Mesenteric fat pad (tissue), 1 donor: ENCODE data around the gene GSTA1. TPM values are rescaled to one million over a fixed set of nuclear protein-coding genes. Genes with fewer than 3 reads are reported as not detected.
"Not testable (repeated sequence)": the region's sequence is repeated elsewhere in the genome, so short reads cannot be mapped to it uniquely, and the experiment has no call there.

Source experiments
- DNase-seq: peaks from one replicate; pipeline ENCODE4 v3.0.0-alpha.2; 2020; ENCODE audit warnings: low spot score
- total RNA-seq: library from RNA; stranded (reverse); fragmentation: NEBNext Ultra II Directional; extraction: Animal tissue kit (Norgen Biotek cat#: 25700); gene quantifications from one replicate; pipeline ENCODE4 v1.2.1, GENCODE V29; 2021
- donor health status: DM: yes; HTN: yes; CAD: no.

GSTA1 gene
- total RNA-seq, 1 donor from 2014 or later = 0.93 TPM

DNA sequence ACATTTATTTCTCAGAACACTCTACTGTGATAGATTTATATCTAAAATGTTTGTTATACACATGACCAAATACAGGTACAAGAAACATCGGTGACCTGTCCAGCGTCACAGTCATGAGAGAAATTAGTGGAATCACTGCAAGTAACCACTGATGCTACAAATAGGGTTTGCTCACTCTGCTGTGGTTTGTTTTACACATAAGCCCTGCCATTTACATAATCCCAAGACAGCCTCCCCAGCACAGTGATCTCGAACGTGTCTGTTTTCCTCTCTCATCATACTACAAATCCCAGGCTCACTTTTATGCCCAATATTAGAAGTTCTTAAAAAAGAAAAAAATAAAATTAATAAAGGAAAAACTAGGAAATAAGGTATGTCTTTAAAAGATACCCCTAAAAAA lies 6.2 kb upstream of the GSTA1 start:
- DNase-seq = not testable (repeated sequence)

DNA sequence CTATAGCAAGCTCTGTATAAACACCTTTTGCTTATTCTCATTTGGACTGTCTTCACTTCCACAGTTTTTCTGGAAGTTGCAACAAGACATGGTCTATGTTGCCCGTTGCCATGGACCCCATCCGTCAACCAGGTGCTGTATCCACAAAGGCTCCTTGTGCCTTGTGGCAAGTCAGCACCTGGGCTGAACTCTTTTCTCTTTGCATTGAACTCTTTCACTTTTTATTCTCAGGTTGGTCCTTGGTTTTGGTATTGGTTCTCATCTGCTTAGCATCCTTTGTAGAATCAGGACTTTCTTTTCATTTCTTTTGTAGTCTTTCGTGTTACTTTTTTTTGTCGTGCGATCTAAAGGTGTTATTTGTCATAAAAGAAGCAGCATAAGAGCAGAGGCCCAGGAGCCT lies 5.0 kb upstream of the GSTA1 start:
- no peak for DNase-seq

DNA sequence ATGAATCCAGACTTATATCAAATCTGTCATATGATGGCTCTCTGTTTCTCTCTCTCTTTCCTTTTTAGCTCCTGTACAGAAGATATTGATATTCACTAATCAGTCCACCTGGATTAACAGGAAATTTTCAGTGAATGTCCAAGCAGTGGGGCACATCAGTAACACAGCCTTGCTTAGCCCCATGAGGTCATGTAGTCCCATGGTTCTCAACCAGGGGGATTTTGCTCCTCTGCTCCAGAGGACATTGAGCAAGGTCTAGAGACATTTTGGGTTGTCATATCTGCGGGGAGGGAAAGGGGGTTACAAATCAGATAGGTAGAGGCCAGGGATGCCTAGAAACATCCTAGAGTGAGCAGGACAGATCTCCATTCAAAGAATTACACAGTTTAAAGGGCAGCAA lies 810 bp downstream of the GSTA1 start:
- DNase-seq = no peak

DNA sequence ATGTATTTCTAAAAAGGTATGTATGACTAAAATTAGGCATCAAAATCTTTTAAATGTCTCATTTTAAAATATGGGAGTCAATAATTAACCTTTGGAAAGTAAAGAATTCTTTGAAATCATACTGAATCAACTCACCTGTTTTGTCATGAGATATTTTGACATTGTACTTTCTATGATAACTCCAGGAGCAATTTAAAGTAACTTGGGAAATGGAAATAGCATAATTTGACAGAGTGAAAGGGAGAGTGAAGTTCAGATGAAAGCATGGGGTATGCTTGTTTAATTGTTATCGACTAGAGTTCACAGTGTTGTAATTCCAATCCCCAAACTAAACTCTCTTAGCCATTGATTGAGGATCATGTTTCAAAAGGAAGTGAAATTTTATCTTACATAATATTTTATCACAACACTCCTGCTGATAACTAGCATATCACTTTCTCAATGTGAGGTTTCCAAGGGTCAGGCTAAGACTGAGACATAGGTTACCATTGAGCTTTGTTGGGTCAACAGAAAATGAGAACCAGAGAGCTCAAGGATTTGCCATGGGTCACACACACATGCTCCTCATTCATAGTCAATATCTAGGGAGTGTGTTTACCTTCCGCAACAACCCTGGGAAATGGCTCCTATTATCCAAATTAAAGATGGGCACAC lies 2.3 kb downstream of the GSTA1 start:
- DNase-seq = no peak

DNA sequence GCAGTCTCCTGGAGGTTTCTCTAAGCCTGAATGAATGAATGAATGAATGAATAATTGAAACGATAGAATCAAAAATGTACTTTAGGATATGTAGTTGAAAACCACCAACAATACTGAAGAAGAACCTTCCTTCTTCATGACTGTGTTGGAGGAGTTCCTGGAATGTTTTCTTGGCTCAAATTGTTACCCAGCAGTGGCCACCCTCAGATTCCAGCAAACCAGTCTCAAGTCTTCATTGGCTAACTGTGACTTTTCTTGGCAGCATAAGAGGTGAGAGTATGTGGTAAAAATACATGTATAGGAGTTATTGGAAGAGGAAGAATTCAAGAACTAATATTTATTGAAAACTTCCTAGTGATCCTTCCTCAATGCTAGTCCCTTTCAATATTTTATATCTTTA lies 4.3 kb downstream of the GSTA1 start:
- DNase-seq = not testable (repeated sequence)

DNA sequence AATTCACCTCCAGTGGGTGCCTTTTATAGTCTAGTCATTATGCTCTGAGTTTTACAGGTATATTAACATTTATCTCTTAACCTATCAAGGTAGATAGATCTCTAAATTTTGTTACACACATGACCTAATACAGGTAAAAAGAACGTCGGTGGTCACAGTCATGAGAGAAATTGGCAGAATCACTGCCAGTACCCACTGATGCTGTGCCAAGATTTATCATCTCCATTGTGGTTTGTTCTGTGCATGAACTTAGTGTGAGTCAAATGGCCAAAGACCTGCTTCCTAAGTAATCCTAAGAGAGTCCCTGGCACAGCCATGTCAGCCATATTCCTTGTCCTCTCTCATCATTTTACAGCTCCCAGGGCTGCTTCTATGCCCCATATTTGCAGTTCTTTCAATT lies 9.2 kb downstream of the GSTA1 start:
- DNase-seq = not testable (repeated sequence)

DNA sequence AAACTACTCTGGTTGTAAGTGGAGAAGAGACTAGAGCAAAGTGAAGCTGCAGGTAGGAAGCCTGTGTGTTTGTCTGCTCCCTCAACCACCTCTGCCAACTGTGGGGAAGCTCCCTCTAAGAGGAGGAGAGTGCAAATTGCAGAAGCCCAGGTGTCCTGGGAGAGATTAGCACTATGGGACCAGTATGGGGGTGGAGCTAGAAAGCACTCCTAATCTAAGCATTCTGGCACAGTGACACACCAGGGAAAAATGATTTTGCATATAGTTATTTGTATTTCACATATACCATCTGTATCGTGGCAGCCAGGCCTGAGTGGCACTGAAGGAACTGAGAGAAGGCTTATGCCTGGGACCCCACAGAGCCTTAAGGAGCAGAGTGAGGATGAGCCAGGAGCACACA lies 12.8 kb downstream of the GSTA1 start:
- DNase-seq = no peak

DNA sequence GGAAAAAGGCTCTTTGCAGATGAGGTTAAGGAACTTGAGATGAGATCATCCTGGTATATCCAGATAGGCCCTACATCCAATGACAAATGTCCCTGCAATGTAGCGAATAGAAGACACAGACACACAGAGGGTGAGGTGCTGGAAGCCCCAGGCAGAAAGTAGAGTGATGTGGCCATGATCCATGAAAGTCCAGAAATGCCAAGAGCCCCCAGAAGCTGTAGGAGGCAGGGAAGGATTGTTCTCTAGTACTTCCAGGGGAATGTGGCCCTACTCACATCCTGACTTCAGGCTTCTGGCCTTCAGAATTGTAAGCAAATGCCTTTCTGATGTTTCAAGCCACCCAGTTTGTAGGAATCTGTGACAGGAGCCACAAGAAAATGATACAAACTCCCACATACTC lies 14.0 kb downstream of the GSTA1 start:
- not testable (repeated sequence) for DNase-seq

DNA sequence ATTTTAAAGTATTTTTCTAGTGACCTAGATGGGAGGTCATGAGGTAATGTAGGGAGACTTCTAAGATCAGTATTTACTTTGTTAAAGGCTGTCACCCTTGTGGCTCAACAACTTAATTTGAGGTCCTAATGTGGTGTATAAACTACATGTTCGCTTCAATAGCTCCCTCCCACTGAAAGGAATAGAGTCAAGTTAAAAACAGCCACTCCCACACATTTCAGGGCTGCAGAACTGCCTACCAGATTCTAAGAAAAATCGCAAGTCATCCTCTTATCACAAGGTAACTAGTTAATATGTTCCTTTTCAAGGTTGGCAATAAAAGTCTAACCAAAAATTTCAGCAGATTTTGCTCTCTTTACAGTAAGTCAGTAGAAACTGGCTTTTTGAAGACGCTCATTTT lies 15.1 kb downstream of the GSTA1 start:
- no peak for DNase-seq

DNA sequence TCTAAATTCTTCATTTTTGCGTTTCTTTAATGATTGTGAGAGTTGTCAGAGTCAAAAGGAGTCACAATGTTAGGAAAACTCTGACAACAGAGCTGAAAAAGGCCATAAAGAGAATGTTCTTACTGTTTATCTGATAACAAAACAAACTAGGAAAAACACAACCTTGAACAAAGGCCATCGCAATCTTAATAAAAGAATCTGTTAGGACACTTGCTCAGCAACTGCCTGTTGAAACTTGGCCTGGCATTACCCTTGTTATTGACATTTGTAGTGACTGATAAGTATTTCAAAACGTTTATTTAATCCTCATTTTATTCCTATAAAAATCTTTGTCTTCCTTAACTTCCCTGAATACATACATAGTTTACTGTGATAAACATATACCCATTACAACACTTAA lies 15.7 kb downstream of the GSTA1 start:
- DNase-seq = no peak

DNA sequence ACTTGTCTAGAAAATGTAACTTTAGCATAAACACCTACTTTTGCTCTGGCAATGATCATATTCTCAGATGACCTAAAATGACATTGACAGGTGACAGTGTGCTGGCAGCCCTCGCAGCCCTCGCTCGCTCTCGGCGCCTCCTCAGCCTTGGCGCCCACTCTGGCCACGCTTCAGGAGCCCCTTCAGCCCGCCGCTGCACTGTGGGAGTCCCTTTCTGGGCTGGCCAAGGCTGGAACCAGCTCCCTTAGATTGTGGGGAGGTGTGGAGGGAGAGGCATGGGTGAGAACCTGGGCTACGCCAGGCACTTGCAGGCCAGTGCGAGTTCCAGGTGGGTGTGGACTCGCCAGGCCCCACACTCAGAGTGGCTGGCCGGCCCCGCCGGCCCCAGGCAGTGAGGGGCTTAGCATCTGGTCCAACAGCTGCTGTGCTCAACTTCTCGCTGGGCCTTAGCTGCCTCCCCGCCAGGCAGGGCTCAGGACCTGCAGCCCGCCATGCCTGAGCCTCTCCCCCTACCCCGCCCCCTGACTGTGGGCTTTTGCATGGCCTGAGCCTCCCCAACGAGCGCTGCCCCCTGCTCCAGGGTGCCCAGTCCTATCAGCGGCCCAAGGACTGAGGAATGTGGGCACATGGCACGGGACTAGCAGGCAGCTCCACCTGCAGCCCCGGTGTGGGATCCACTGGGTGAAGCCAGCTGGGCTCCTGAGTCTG lies 17.2 kb downstream of the GSTA1 start:
- no peak for DNase-seq

DNA sequence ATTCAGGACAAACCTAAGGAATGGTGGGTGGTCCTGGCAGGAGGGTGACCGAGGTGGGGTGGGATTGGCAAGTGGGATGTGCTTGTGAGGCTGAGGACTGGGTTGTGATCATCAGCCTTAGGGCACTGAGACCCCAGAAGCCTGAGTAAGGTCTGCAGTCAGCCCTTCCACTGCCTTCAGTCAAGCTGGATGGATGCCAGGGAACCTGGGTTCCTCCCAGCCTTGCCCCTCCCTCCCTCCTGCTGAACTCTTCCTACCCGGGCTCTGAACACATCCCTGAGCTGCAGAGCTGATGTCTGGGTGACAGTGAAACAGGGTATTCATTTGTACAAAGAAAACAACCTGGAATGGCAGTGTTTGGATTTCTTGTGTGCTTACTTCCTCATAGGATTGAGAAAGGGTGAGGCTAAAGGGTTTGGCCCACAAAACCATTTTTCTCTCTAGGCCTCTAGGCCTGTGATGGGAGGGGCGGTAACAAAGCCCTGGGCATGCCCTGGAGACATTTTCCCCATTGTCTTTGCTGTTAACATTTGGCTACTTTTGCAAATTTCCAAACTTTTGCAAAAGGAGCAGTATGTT lies 20.8 kb downstream of the GSTA1 start:
- DNase-seq = not testable (repeated sequence)

DNA sequence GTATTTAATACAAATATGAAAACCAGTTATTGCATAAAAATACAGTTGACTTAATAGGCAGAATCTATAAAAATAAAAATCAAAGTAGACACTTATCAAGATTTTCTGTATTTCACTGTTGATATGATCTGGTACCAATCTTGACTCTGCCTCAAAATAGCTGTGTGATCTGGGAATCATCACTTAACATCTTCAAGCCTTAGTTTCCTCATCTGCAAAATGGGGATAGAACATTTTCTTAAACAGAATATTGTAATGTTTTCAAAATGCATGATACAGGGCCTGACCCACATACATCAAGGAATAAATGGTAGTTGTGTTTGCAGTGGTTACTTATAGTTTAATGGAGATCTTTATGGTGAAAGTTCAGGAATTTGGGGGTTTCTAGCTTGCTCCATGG lies 21.4 kb downstream of the GSTA1 start:
- DNase-seq = not testable (repeated sequence)

DNA sequence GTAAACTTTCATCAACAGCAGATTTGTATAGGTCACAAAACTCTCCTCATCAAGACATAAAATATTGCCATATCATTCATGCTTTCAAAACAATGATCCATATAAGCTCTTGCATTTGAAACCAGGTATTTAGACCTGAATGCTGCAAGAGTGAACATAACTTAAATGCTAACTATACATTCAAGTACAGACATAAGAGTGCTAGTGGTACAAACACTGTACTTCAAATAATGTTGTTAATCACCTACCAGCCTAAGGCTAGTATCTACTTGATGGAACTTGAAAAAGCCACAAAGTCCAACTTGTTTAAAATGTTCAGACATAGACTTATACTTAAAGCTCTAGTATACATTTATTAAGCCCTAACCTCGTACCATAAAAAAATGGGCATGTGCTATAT lies 24.4 kb downstream of the GSTA1 start:
- DNase-seq = no peak

DNA sequence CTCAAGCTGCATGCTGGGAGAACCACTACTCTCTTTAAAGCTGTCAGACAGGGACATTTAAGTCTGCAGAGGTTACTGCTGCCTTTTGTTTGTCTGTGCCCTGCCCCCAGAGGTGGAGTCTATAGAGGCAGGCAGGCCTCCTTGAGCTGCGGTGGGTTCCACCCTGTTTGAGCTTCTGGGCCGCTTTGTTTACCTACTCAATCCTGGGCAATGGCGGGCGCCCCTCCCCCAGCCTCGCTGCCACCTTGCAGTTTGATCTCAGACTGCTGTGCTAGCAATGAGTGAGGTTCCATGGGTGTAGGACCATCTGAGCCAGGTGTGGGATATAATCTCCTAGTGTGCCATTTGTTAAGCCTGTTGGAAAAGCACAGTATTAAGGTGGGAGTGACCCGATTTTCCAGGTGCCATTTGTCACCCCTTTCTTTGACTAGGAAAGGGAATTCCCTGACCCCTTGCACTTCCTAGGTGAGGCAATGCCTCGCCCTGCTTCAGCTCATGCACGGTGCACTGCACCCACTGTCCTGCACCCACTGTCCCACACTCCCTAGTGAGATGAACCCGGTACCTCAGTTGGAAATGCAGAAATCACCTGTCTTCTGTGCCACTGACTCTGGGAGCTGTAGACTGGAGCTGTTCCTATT lies 26.8 kb downstream of the GSTA1 start:
- DNase-seq = not testable (repeated sequence)

DNA sequence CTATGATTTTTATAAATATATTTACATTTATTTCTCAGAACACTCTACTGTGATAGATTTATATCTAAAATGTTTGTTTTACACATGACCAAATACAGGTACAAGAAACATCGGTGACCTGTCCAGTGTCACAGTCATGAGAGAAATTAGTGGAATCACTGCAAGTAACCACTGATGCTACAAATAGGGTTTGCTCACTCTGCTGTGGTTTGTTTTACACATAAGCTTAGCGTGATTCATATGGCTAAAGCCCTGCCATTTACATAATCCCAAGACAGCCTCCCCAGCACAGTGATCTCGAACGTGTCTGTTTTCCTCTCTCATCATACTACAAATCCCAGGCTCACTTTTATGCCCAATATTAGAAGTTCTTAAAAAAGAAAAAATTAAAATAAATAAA lies 34.2 kb downstream of the GSTA1 start:
- not testable (repeated sequence) for DNase-seq

DNA sequence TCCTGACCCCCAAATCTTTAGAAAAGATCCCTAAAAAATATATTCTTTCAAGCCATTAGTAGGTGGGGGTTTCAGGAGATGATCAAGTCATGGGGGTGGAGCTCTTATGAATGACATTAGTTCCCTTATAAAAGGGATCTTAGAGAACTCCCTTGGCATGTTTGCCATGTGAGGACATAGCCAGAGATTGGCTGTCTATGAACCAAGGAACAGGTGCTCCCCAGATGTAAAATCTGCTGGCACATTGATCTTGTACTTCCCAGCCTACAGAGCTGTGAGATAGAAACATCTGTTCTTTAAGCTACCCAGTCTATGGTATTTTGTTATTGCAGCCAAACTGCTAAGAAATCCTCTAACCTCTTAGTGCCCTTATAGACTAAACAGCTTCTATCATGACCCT lies 36.0 kb downstream of the GSTA1 start:
- DNase-seq = not testable (repeated sequence)

DNA sequence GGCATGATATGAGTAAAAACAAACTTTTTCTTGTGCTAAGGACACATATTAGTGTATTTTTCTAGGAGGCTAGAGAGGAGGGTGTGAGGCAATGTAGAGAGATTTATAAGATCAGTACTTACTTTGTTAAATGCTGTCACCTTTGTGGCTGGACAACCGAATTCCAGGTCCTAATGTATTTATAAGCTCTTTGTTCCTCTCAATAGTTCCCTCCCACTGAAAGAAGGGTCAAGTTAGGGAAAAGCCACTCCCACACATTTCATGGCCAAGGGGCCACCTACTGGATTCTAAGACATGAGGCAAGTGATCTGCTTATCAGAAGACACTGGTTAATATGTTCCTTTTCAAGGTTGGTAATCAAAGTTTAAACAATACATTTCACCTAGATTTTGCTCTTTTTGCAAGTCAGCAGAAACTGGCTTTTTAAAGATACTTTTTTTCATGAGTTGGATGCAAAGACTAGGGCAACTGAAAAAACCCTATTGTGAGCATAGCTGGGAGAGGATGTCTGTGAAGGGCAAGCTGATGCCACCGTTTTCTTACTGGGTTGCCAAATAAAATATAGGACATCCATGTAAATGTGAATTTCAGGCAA lies 40.2 kb downstream of the GSTA1 start, which contains the start of gene GSTA2:
GSTA2 (minus strand) TSS at position 154 of the 595 bp plus-strand sequence. CDS start 5,528 bp downstream, outside the sequence.
- not testable (repeated sequence) for DNase-seq

DNA sequence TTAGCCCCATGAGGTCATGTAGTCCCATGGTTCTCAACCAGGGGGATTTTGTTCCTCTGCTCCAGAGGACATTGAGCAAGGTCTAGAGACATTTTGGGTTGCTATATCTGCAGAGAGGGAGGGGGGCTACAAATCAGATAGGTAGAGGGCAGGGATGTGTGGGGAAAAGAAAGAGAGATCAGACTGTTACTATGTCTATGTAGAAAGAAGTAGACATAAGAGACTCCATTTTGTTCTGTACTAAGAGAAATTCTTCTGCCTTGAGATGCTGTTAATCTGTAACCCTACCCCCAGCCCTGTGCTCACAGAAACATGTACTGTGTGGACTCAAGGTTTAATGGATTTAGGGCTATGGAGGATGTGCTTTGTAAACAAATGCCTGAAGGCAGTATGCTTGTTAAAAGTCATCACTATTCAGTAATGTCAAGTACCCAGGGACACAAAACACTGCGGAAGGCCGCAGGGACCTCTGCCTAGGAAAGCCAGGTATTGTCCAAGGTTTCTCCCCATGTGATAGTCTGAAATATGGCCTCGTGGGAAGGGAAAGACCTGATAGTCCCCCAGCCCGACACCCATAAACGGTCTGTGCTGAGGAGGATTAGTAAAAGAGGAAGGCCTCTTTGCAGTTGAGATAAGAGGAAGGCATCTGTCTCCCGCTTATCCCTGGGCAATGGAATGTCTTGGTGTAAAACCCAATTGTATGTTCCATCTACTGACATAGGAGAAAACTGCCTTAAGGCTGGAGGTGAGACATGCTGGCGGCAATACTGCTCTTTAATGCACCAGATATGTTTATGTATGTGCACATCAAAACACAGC lies 41.7 kb downstream of the GSTA1 start:
- DNase-seq = not testable (repeated sequence)

DNA sequence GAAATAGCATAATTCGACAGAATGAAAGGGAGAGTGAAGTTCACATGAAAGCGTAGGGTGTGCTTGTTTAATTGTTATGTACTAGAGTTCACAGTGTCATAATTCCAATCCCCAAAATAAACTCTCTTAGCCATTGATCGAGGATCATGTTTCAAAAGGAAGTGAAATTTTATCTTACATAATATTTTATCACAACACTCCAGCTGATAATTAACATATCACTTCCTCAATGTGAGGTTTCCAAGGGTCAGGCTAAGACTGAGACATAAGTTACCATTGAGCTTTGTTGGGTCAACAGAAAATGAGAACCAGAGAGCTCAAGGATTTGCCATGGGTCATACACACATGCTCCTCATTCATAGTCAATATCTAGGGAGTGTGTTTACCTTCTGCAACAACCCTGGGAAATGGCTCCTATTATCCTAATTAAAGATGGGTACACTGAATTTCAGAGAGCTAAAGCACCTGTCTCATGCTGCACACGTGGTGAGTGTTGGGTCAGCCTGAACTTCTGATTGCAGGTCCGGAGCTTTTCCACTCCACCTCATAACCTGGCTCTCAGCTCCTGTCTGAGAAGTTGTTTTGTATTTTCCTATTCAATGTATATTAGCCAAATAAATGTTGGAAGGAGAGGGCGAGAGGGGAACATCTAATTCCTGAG lies 43.4 kb downstream of the GSTA1 start:
- DNase-seq = no peak
